BJ (cell line): Measurements from ENCODE around the gene FOXN1. TPM values are rescaled to one million over a fixed set of nuclear protein-coding genes. Genes with fewer than 3 reads are reported as not detected.
"Not testable (repeated sequence)": the region's sequence is repeated elsewhere in the genome, so short reads cannot be mapped to it uniquely, and the experiment has no call there.

Experiments
- CTCF ChIA-PET: fragments of 350-600 bp; formaldehyde crosslinking; extraction: SDS; loops from one replicate; lab custom pipeline; 2021; ENCODE audit warnings: antibody characterized with exemption, inconsistent platforms; lab: Yijun Ruan, JAX
- POLR2A ChIA-PET: fragments of 300-600 bp; sonication (Branson Sonifier 250); formaldehyde crosslinking; extraction: SDS; loops from one replicate; lab custom pipeline; 2021; ENCODE audit warnings: antibody characterized with exemption; lab: Charles Lee
- DNase-seq: peaks from one replicate; pipeline ENCODE4 v3.0.0-alpha.2; 2011; ENCODE audit warnings: low read depth
- H3K27me3 ChIP-seq: 2 replicates; pipeline ENCODE4 v1.6.0; 2011; ENCODE audit warnings: low read length; ENCODE audit not compliant: control insufficient read depth, insufficient read depth
- H3K36me3 ChIP-seq: 2 replicates; pipeline ENCODE4 v1.5.1; 2011; ENCODE audit warnings: low read length; ENCODE audit not compliant: control insufficient read depth, insufficient read depth
- H3K4me3 ChIP-seq: 2 replicates; pipeline ENCODE4 v1.5.1; 2011; ENCODE audit warnings: low read depth, mild to moderate bottlenecking, control low read depth, low read length
- polyA plus RNA-seq: library from polyadenylated mRNA; depleted of rRNA; stranded (reverse); fragments of >200 nt; gene quantifications from 2 replicates; pipeline ENCODE4 v1.2.3, GENCODE V29; 2011
- TF ChIP-seq, protein P1 (sequence below): IDR thresholded peaks from 2 replicates; pipeline ENCODE4 v1.5.1; 2011; ENCODE audit warnings: low read depth, mild to moderate bottlenecking, control low read depth, inconsistent platforms, low read length, moderate library complexity; ENCODE audit not compliant: insufficient read depth

FOXN1 gene
- polyA plus RNA-seq, 1 experiment = not detected

DNA sequence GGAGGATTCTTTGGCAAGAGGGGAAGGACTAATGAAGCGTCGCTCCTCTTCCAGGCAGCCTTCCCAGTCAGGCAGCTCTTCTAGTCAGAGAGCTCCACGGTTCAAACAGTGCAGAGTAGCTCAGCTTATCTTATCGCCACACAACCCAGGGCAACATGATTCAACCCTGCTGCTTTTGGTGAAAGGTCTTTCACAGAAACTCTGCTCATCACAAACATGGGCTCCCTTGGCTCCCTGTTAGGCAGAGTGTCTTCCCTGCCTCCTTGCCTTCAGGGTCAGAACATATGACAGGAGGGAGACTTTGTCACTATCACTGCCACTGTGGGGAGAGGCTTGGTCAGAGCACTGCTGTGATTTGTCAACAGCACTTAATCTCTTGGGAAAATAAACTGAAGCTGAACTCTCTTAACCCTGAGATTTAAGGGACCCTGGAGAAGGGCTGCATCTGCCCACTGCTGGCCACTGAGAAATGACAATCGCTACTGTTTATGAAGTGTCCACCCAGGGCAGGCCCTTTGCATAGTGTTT, 39.6 kb upstream of the FOXN1 start:
- CTCF ChIA-PET = interaction anchor here (1.0 kb wide), 1 partner anchor 661 kb away, joined by 3 read pairs; no protein-coding TSS in a partner anchor
- POLR2A ChIA-PET = no interaction called here
- TF ChIP-seq, protein P1, sequence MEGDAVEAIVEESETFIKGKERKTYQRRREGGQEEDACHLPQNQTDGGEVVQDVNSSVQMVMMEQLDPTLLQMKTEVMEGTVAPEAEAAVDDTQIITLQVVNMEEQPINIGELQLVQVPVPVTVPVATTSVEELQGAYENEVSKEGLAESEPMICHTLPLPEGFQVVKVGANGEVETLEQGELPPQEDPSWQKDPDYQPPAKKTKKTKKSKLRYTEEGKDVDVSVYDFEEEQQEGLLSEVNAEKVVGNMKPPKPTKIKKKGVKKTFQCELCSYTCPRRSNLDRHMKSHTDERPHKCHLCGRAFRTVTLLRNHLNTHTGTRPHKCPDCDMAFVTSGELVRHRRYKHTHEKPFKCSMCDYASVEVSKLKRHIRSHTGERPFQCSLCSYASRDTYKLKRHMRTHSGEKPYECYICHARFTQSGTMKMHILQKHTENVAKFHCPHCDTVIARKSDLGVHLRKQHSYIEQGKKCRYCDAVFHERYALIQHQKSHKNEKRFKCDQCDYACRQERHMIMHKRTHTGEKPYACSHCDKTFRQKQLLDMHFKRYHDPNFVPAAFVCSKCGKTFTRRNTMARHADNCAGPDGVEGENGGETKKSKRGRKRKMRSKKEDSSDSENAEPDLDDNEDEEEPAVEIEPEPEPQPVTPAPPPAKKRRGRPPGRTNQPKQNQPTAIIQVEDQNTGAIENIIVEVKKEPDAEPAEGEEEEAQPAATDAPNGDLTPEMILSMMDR = no peak
- no peak for DNase-seq
- peaks cover 11% of the 10 kb centered on the region for H3K27me3 ChIP-seq
- no peaks in the 10 kb centered on the region for H3K36me3 ChIP-seq
- no peak overlapping the region for H3K4me3 ChIP-seq

DNA sequence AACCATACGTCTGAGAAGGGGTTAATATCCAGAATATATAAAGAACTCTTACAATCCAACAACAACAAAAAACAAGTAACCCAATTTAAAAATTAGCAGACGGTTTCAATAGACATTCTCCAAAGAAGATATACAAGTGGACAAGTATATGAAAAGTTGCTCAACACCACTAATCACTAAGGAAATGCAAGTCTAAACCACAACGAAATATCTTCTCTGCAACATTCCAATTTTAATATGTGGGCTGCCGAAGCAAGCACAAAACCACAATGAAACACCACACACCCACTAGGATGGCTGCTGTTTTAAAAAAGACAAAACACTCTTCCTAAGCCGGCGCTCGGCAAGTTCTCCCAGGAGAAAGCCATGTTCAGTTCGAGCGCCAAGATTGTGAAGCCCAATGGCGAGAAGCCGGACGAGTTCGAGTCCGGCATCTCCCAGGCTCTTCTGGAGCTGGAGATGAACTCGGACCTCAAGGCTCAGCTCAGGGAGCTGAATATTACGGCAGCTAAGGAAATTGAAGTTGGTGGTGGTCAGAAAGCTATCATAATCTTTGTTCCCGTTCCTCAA, 38.6 kb upstream of the FOXN1 start:
- DNase-seq = peak; percentile 31
- Histone ChIP-seq H3K27me3 (peaks cover 11% of the 10 kb centered on the region), H3K4me3 (no peak overlapping the region), H3K36me3 (no peaks in the 10 kb centered on the region)
- ChIA-PET CTCF (interaction anchor here (0.8 to 1.0 kb wide), 2 partner anchors 50 to 662 kb away, joined by 3 read pairs; no protein-coding TSS in a partner anchor), POLR2A (no interaction called here)
- TF ChIP-seq, protein P1 = no peak

DNA sequence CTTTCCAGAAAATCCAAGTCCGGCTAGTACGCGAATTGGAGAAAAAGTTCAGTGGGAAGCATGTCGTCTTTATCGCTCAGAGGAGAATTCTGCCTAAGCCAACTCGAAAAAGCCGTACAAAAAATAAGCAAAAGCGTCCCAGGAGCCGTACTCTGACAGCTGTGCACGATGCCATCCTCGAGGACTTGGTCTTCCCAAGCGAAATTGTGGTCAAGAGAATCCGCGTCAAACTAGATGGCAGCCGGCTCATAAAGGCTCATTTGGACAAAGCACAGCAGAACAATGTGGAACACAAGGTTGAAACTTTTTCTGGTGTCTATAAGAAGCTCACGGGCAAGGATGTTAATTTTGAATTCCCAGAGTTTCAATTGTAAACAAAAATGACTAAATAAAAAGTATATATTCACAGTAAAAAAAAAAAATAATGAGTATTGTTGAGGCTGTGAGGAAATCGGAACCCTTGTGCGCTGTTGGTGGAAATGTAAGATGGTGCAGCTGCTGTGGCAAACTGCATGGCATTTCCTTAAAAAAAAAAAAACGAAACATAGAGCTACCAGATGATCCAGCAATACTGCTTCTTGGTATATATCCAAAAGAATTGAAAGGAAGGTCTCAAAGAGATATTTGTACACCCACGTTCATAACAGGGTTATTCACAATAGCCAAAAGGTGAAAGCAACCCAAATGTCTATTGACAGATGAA, 38.0 kb upstream of the FOXN1 start:
- H3K4me3 ChIP-seq, H3K27me3 ChIP-seq, H3K36me3 ChIP-seq, DNase-seq: not testable (repeated sequence)
- ChIA-PET POLR2A (interaction anchor here (0.7 kb wide), 1 partner anchor 415 kb away, joined by 3 read pairs; no protein-coding TSS in a partner anchor), CTCF (interaction anchor here (0.8 kb wide), 1 partner anchor 51 kb away, joined by 3 read pairs; no protein-coding TSS in a partner anchor)

DNA sequence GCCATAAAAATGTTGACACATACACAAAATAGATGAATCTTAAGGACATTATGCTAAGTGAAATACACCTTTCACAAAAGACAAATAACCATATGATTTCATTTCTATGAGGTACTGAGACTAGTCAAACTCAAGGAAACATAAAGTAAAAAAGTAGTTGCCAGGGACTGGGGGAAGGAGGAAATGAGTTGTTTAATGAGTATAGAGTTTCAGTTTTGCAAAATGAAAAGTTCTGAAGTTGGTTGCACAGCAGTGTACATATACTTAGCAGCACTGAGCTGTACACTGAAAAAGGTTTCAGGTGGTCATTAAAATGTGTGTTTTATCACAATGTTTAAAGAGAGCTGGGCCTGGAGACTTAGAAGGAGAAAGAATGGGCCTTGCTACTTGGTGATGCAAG, 37.4 kb upstream of the FOXN1 start:
- peaks cover 11% of the 10 kb centered on the region for H3K27me3 ChIP-seq
- H3K4me3 ChIP-seq = no peak overlapping the region
- DNase-seq = no peak
- ChIA-PET CTCF (no interaction called here), POLR2A (interaction anchor here (0.7 kb wide), 1 partner anchor 415 kb away, joined by 3 read pairs; no protein-coding TSS in a partner anchor)
- no peaks in the 10 kb centered on the region for H3K36me3 ChIP-seq
- TF ChIP-seq, protein P1 = no peak

DNA sequence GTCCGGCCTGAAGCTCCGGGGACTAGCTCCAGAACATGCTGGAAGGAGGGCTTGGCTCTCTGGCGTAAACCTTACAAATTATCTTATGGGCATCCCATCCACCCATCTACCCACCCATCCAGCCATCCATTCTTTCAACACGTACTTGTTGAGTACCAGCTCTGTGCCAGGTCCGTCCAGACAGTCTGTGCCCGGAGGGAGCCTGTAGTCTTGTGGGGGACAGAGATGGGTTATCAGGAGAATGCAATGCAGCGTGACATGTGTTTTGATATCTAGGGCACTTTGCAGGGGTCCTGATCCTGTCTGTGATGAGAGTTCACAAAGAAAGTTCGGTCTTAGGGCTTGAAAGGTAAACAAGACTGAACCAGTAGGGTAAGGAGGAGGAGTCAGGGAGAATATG, 36.8 kb upstream of the FOXN1 start:
- no peak for DNase-seq
- no peaks in the 10 kb centered on the region for H3K36me3 ChIP-seq
- no peak overlapping the region for H3K4me3 ChIP-seq
- H3K27me3 ChIP-seq = peaks cover 12% of the 10 kb centered on the region
- TF ChIP-seq, protein P1 = no peak
- ChIA-PET POLR2A (no interaction called here), CTCF (no interaction called here)
